Right cardiac atrium (tissue), 5 donors: Measurements from ENCODE around the gene CCDC68. TPM values are rescaled to one million over a fixed set of nuclear protein-coding genes. Genes with fewer than 3 reads are reported as not detected.
A peak's percentile ranks its signal among the peaks of the same experiment; 100 is the strongest.

Source experiments
- ATAC-seq, 2 donors: fragments of 200-7000 bp; cut with Tn5 transposase; one replicate each; pipeline versions ENCODE4 v1.8.0 to v1.9.1; 2020; ENCODE audit warnings: moderate library complexity in 2 of 2, mild to moderate bottlenecking in 1 of 2
- DNase-seq, 3 donors: peaks; one replicate each; pipeline ENCODE4 v3.0.0-alpha.2; 2020
- H3K27ac ChIP-seq: one replicate; pipeline ENCODE4 v1.5.1; 2013; ENCODE audit warnings: mild to moderate bottlenecking, low read length, control low read depth, moderate library complexity
- H3K27me3 ChIP-seq: one replicate; pipeline ENCODE4 v1.6.1; 2013; ENCODE audit not compliant: control insufficient read depth, insufficient read depth
- H3K4me1 ChIP-seq: one replicate; pipeline ENCODE4 v1.6.1; 2013; ENCODE audit warnings: low read length; ENCODE audit not compliant: control insufficient read depth, insufficient read depth
- H3K4me3 ChIP-seq: one replicate; pipeline ENCODE4 v1.5.1; 2013; ENCODE audit warnings: low read length, control low read depth
- H3K9me3 ChIP-seq: one replicate; pipeline ENCODE4 v1.6.1; 2013; ENCODE audit warnings: low read length; ENCODE audit not compliant: control insufficient read depth
- WGBS: extraction: QIAGEN DNeasy Blood & Tissue Kit; methylation state at CpG from one replicate; pipeline ENCODE4 v1.1.7; 2013; 5-methylcytosine and 5-hydroxymethylcytosine counted together
- intact Hi-C, 4 donors: fragments of 100-400 bp; cut with DNase I; formaldehyde crosslinking; loops; one replicate each; pipeline versions ENCODE4 v1.11.0 to v1.14.0; 2022 to 2023
- polyA plus RNA-seq: library from polyadenylated mRNA; stranded (reverse); fragments of 200-250 nt; gene quantifications from one replicate; pipeline ENCODE4 v1.2.3, GENCODE V29; 2013
- total RNA-seq, 4 donors: library from RNA; stranded (reverse); fragmentation: NEBNext Ultra II Directional; extraction: Animal tissue kit (Norgen Biotek cat#: 25700); gene quantifications; one replicate each; pipeline ENCODE4 v1.2.1, GENCODE V29; 2021
- donor health status: healthy with polysubstance abuse.
- donor health status: DM: no; HTN: yes; CAD: no.
- donor health status: DM: no; HTN: no; CAD: no.
- donor health status: DM: no; HTN: yes; CAD: no; lungs with severe emphysema.
- donor health status: DM: yes; HTN: yes; CAD: no.

CCDC68 gene
- total and polyA plus RNA-seq, 5 donors, result 4.1 to 8.9 (median 6.1) TPM

- H3K27ac ChIP-seq, result no peak overlapping the region
- H3K4me3 ChIP-seq, result no peak overlapping the region
- intact Hi-C loops, result no loop called here
- H3K9me3 ChIP-seq, result no peaks in the 10 kb centered on the region
- 94% methylated on average over 6 of the region's 6 CpGs for WGBS
- no peak for DNase-seq
- no peak for ATAC-seq
- no peaks in the 10 kb centered on the region for H3K27me3 ChIP-seq
- no peaks in the 10 kb centered on the region for H3K4me1 ChIP-seq
These were observed 39.8 kb downstream of the CCDC68 start for GRCh38 chr18:54919412-54919811.

GRCh38 chr18:54918060-54918459 is 41.2 kb downstream of the CCDC68 start:
- ATAC-seq (no peak), DNase-seq (no peak)
- H3K27ac ChIP-seq, result no peak overlapping the region
- intact Hi-C loops, result no loop called here
- no peaks in the 10 kb centered on the region for H3K9me3 ChIP-seq
- no peak overlapping the region for H3K4me3 ChIP-seq
- H3K4me1 ChIP-seq, result no peaks in the 10 kb centered on the region
- no peaks in the 10 kb centered on the region for H3K27me3 ChIP-seq
- 87% methylated on average over 4 of the region's 4 CpGs for WGBS

DNA sequence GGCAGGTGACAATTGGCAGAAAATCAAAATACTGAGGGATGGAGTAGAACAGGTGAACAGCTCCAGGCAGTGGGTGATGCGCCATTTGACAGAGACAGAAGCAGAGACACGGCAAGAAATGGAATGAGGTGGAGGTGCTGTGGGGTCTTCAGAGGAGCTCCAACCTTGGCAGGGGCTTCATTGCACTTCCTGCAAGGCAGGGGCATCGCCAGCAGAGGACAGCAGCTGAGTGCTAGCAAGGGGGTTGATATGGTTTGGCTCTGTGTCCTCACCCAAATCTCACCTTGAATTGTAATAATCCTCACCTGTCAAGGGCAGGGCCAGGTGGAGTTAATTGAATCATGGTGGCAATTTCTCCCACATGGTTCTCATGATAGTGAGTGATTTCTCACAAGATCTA is 42.8 kb downstream of the CCDC68 start:
- WGBS, result 86% methylated on average over 3 of the region's 3 CpGs

GRCh38 chr18:54914816-54915215 is 44.4 kb downstream of the CCDC68 start:
- H3K4me1 ChIP-seq, result no peaks in the 10 kb centered on the region
- no peak overlapping the region for H3K27ac ChIP-seq
- 92% methylated on average over 4 of the region's 4 CpGs for WGBS
- intact Hi-C loops, result no loop called here
- DNase-seq, result no peak
- H3K9me3 ChIP-seq, result no peaks in the 10 kb centered on the region
- no peak overlapping the region for H3K4me3 ChIP-seq
- H3K27me3 ChIP-seq, result no peaks in the 10 kb centered on the region
- no peak for ATAC-seq

More for the DNA sequence above, 42.8 kb downstream of the CCDC68 start:
- intact Hi-C loops, result no loop called here
- Histone ChIP-seq H3K27ac (no peak overlapping the region), H3K9me3 (no peaks in the 10 kb centered on the region), H3K4me1 (no peaks in the 10 kb centered on the region), H3K27me3 (no peaks in the 10 kb centered on the region), H3K4me3 (no peak overlapping the region)
- DNase-seq (no peak), ATAC-seq (no peak)

DNA sequence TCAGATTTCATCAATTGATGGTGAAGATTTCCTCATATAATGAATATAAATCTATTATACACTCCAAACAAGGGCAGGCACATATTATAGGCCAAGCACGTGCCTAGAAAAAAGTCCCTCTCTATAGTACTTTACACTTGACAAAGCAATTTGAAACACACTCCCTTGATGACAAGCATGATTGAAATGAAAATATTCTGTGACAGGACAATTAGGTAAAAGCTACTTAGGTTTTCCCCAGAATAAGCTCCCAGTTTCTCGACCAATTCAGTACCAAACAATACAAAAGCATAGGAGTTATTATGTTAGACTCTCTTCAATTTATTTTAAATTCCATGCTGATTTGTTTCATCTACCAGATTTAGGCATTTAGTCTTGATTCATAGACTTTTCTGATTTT is 47.7 kb downstream of the CCDC68 start:
- intact Hi-C loops, result no loop called here
- Histone ChIP-seq H3K27ac (no peak overlapping the region), H3K4me3 (no peak overlapping the region), H3K4me1 (no peaks in the 10 kb centered on the region), H3K9me3 (no peaks in the 10 kb centered on the region), H3K27me3 (no peaks in the 10 kb centered on the region)
- no peak for DNase-seq
- no peak for ATAC-seq
- WGBS, result 81% methylated on average over 2 of the region's 2 CpGs

- Histone ChIP-seq H3K27me3 (no peaks in the 10 kb centered on the region), H3K4me3 (no peak overlapping the region), H3K27ac (no peak overlapping the region), H3K9me3 (no peaks in the 10 kb centered on the region), H3K4me1 (no peaks in the 10 kb centered on the region)
- intact Hi-C loops, result no loop called here
- 78% methylated on average over 6 of the region's 6 CpGs for WGBS
- ATAC-seq (peak in 1 of 2 donors; percentile 19), DNase-seq (peak in 1 of 3 donors; percentile 31)
These were observed 48.9 kb downstream of the CCDC68 start for GRCh38 chr18:54910161-54910919.

GRCh38 chr18:54909538-54909937 is 49.7 kb downstream of the CCDC68 start:
- intact Hi-C loops, result no loop called here
- Histone ChIP-seq H3K9me3 (no peaks in the 10 kb centered on the region), H3K27me3 (no peaks in the 10 kb centered on the region), H3K27ac (no peak overlapping the region), H3K4me1 (no peaks in the 10 kb centered on the region), H3K4me3 (no peak overlapping the region)
- WGBS, result 89% methylated on average over 11 of the region's 11 CpGs
- ATAC-seq, result no peak
- no peak for DNase-seq

DNA sequence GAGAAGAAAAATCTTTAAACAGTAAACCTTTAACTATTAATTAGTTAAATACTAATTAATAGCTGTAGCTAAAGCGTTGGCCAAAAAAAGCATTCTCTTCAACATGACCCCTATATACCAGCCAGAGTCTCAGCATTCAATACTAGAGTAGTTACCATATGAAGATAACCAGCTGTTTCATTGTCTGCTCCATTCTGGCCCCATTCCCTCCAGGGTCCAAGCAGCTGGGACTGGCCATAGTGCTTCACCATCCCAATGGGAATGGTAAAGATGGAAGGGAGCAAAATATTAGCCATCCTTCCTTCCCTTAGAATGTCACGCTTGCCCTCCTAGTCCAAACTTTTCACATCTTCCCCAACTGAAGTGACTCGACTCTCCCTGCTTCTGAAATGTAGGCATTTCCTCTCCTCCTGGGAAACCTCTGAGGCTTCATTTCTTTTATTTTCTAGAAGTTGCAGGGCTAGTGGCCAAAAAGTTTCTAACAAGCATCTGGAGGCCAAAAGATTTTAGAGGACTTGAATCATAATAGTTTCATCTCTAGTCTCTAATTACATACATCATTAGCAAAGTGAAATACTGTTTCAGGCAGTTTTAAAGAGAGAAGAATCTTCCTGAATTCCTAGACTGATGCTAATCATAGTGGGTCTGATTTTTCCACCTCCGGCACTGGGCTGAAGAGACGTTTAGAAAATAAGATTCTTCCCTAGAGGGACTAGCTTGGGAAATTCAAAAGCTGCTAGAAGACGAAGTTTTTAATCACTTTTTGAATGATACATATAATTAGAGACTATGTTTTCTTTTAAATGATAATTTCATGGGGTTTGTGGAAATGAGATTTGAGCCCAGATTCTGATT is 52.7 kb downstream of the CCDC68 start:
- Histone ChIP-seq H3K9me3 (no peaks in the 10 kb centered on the region), H3K27me3 (no peaks in the 10 kb centered on the region), H3K4me3 (no peak overlapping the region), H3K27ac (no peak overlapping the region), H3K4me1 (no peaks in the 10 kb centered on the region)
- intact Hi-C loops, result no loop called here
- DNase-seq, result no peak
- 57% methylated on average over 6 of the region's 6 CpGs for WGBS
- ATAC-seq, result no peak

DNA sequence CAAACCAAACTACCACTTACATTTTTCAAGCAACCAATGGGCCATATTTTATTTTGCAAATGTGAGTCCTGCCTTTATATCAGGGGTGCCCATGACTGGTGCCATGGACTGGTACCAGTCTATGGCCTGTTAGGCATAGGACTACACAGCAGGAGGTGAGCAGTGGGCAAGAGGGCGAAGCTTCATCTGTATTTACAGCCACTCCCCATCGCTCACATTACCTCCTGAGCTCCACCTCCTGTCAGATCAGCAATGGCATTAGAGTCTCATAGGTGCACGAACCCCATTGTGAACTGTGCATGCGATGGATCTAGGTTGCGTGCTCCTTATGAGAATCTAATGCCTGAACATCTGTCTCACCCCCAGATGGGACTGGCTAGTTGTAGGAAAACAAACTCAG is 53.6 kb downstream of the CCDC68 start:
- DNase-seq, result no peak
- no peak for ATAC-seq
- no peak overlapping the region for H3K4me3 ChIP-seq
- intact Hi-C loops, result no loop called here
- 96% methylated on average over 5 of the region's 5 CpGs for WGBS
- no peak overlapping the region for H3K27ac ChIP-seq
- no peaks in the 10 kb centered on the region for H3K4me1 ChIP-seq
- H3K9me3 ChIP-seq, result no peaks in the 10 kb centered on the region
- no peaks in the 10 kb centered on the region for H3K27me3 ChIP-seq

GRCh38 chr18:54904581-54904980 is 54.7 kb downstream of the CCDC68 start:
- H3K4me3 ChIP-seq, result no peak overlapping the region
- no peak for DNase-seq
- intact Hi-C loops, result no loop called here
- no peak for ATAC-seq
- no peaks in the 10 kb centered on the region for H3K9me3 ChIP-seq
- H3K27me3 ChIP-seq, result no peaks in the 10 kb centered on the region
- 94% methylated on average over 2 of the region's 2 CpGs for WGBS
- no peaks in the 10 kb centered on the region for H3K4me1 ChIP-seq
- no peak overlapping the region for H3K27ac ChIP-seq

DNA sequence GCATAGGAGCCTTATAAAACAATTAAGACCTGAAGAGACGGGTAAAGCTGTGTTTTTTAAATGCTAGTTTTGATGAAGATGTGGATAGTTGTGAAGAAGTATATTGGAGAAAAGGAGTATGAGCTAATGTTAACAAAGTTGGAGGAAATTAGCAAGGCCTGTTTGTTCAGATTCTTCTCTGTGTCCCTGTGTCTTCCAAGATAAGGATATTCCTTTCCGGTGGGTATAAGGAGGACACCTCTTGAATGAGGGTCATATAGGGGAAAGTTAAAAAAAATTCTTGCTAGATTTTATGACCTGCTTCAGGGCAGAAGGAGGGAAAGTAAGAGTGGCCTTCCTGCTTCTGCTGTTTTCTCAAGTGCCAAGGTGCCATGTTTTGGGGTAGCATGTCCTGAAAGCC is 59.0 kb downstream of the CCDC68 start:
- DNase-seq (no peak), ATAC-seq (no peak)
- no peak overlapping the region for H3K4me3 ChIP-seq
- H3K4me1 ChIP-seq, result no peaks in the 10 kb centered on the region
- H3K27ac ChIP-seq, result no peak overlapping the region
- no peaks in the 10 kb centered on the region for H3K9me3 ChIP-seq
- intact Hi-C loops, result no loop called here
- 83% methylated on average over 2 of the region's 2 CpGs for WGBS
- no peaks in the 10 kb centered on the region for H3K27me3 ChIP-seq
